Nephron (organoid): Measurements from ENCODE around the gene BHMT2.
A peak's percentile ranks its signal among the peaks of the same experiment; 100 is the strongest.

Experiments used
- H3K27ac Mint-ChIP-seq, 3 experiments: 2 replicates each; pipeline ENCODE4 v1.8.0; 2020; ENCODE audit warnings: mixed read lengths in 3 of 3, mild to moderate bottlenecking in 2 of 3, moderate library complexity in 1 of 3
- H3K27me3 Mint-ChIP-seq: 2 replicates; pipeline ENCODE4 v1.8.0; 2021; ENCODE audit warnings: low read depth, mild to moderate bottlenecking, moderate library complexity, mixed read lengths
- H3K36me3 Mint-ChIP-seq: 2 replicates; pipeline ENCODE4 v1.8.0; 2020; ENCODE audit warnings: low read depth, mixed read lengths
- H3K4me1 Mint-ChIP-seq: 2 replicates; pipeline ENCODE4 v1.8.0; 2020; ENCODE audit warnings: mixed read lengths
- H3K4me3 Mint-ChIP-seq, 3 experiments: 2 replicates each; pipeline ENCODE4 v1.8.0; 2020; ENCODE audit warnings: mild to moderate bottlenecking in 3 of 3, mixed read lengths in 3 of 3, moderate library complexity in 2 of 3
- H3K9me3 Mint-ChIP-seq: 2 replicates; pipeline ENCODE4 v1.8.0; 2020; ENCODE audit warnings: mixed read lengths
- TF ChIP-seq, protein P1 (sequence below), 3 experiments: fragments of 200-600 bp; sonication (generic); IDR thresholded peaks; one replicate each; pipeline ENCODE4 v1.5.0; 2021; ENCODE audit warnings: antibody characterized with exemption in 3 of 3; ENCODE audit not compliant: unreplicated experiment in 3 of 3

The BHMT2 gene

DNA sequence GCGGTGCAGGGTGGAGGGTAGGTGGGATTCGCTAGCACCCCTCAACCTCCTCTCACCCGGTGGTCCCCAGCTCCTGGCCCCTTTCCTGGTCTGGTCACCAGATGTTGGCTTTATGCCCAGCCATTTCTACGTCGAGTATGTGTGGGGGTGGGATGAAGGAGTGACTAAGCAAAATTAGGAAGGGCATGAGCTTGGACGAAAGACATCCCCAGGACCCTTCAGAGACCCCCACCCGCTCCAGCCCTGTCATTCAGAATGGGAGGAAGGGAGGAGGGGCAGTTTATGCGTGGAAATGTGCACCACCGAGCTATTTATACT, 742 bp downstream of the BHMT2 start:
- Mint-ChIP-seq H3K9me3 (peaks cover 13% of the 10 kb centered on the region), H3K36me3 (peaks cover 3% of the 10 kb centered on the region), H3K27me3 (no peaks in the 10 kb centered on the region), H3K4me3 (no peak overlapping the region), H3K27ac (no peak overlapping the region), H3K4me1 (no peaks in the 10 kb centered on the region)
- TF ChIP-seq, protein P1, sequence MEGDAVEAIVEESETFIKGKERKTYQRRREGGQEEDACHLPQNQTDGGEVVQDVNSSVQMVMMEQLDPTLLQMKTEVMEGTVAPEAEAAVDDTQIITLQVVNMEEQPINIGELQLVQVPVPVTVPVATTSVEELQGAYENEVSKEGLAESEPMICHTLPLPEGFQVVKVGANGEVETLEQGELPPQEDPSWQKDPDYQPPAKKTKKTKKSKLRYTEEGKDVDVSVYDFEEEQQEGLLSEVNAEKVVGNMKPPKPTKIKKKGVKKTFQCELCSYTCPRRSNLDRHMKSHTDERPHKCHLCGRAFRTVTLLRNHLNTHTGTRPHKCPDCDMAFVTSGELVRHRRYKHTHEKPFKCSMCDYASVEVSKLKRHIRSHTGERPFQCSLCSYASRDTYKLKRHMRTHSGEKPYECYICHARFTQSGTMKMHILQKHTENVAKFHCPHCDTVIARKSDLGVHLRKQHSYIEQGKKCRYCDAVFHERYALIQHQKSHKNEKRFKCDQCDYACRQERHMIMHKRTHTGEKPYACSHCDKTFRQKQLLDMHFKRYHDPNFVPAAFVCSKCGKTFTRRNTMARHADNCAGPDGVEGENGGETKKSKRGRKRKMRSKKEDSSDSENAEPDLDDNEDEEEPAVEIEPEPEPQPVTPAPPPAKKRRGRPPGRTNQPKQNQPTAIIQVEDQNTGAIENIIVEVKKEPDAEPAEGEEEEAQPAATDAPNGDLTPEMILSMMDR (IDR thresholded peaks at IDR 0.05; ENCODE audit: unreplicated experiment in 3 of 3) = no peak

DNA sequence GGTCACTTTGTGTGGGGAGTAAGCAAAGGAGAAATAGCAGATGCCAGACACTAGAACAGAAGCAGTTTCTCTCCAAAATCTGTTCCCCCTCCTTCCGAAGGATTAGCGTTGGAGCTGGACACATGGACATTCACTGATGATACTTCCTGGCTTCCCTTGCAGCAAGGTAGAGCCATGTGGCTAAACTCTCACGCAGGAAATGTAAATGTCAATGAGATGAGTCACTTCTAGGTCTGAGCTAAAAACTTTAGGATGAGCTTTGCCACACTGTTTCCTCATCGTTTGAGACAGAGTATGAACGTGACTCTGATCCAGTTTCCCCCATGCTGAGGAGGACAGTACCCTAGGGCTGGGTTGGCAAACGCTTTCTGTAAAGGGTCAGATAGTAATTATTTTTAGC, 5.1 kb downstream of the BHMT2 start:
- peaks cover 3% of the 10 kb centered on the region for H3K36me3 Mint-ChIP-seq
- no peak overlapping the region for H3K4me3 Mint-ChIP-seq
- no peaks in the 10 kb centered on the region for H3K4me1 Mint-ChIP-seq
- TF ChIP-seq, protein P1 (IDR thresholded peaks at IDR 0.05; ENCODE audit: unreplicated experiment in 3 of 3) = no peak
- H3K9me3 Mint-ChIP-seq = peaks cover 15% of the 10 kb centered on the region
- no peaks in the 10 kb centered on the region for H3K27me3 Mint-ChIP-seq
- no peak overlapping the region for H3K27ac Mint-ChIP-seq

DNA sequence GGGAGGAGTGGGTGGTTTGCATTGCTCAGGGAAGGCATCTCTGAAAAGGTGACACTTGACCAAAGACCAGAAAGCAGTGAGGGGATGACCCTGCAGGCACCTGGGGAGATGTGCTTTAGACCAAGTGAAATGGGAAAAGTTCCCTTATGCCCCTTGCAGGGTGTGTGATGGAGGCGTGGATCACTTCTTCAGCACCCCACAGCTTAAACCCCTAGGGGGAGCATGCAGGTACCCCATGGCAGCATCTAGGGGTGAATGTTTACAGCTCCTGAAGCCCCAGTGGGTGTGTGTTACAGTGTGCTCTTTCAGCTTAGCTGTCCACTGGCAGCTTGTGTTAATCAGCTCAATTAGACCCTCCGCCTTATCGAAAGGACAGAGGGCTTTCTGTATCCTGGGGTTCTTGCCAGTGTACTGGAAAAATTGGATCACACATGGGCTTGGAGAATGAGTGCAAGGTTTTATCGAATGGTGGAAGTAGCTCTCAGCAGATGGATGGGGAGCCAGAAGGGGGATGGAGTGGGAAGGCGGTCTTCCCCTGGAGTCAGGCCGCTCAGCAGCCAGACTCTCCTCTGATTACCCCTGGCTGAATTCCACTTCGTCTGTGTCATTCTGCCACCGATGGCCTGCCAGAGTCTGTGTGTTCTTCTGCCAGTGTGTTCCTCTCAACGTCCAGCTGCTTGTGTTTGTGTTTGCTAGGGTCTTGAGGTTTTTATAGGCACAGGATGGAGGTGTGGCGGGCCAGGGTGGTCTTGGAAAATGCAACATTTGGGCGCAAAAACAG, 6.3 kb downstream of the BHMT2 start:
- Mint-ChIP-seq H3K27me3 (no peaks in the 10 kb centered on the region), H3K27ac (peak overlapping the region in 1 of 3 experiments; percentile 49), H3K36me3 (peaks cover 3% of the 10 kb centered on the region), H3K4me3 (no peak overlapping the region), H3K9me3 (peaks cover 15% of the 10 kb centered on the region), H3K4me1 (no peaks in the 10 kb centered on the region)
- TF ChIP-seq, protein P1 (IDR thresholded peaks at IDR 0.05; ENCODE audit: unreplicated experiment in 3 of 3) = no peak

DNA sequence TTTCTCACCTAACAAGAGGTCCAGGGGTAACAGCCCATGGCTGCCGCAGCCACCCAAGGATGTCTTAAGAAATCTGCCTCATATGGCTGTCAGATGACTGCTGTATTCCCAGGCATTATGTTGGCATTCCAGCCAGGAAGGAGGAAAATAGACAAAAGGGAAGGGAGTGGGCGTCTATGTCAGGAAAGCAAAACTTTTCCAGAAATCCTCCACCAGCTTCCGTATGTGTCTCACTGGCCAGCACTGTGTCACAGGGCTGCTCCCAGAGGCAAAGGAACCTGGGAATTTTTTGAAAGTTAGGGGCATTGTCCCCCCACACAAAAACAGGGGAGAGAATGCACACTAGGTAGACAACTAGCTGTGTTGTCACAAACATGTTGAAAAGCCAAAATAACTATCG, 7.3 kb downstream of the BHMT2 start:
- peak overlapping the region in 1 of 3 experiments; percentile 18 for H3K27ac Mint-ChIP-seq
- TF ChIP-seq, protein P1 (IDR thresholded peaks at IDR 0.05; ENCODE audit: unreplicated experiment in 3 of 3) = no peak
- H3K4me1 Mint-ChIP-seq = no peaks in the 10 kb centered on the region
- H3K27me3 Mint-ChIP-seq = no peaks in the 10 kb centered on the region
- peaks cover 3% of the 10 kb centered on the region for H3K36me3 Mint-ChIP-seq
- H3K9me3 Mint-ChIP-seq = peaks cover 15% of the 10 kb centered on the region
- no peak overlapping the region for H3K4me3 Mint-ChIP-seq

DNA sequence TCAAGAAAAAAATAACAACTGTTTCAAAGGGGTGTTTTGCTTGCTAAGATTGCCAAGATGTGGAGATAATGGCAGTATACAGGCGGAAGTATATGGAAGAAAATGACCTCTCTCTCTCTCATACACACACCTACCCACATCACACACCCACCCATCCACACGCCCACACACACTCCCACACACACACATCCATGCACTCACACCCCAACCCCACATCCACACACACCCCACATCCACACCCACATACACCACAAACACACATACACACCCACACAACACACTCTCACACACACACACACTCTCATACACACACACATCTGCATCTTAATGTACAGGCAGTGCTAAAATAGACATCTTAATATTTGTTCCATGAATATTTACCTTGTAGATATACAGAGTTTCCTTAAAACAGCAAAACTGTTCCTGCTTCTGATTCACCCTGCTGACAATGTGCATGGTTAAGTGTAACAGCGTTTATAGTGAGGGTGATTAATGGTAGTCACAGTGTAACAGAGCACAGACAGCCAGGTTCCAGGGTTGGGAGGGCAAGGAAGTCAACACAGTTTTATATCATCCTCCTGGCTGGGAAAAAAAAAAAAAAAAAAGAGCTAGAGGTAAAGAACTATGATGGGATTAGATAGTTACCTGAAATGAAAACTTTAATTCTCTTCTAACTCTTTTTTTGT, 8.3 kb downstream of the BHMT2 start:
- Mint-ChIP-seq H3K36me3 (no peaks in the 10 kb centered on the region), H3K27me3 (no peaks in the 10 kb centered on the region), H3K9me3 (peaks cover 12% of the 10 kb centered on the region), H3K4me3 (no peak overlapping the region), H3K4me1 (no peaks in the 10 kb centered on the region), H3K27ac (peak overlapping the region in 1 of 3 experiments; percentile 0)
- TF ChIP-seq, protein P1 (IDR thresholded peaks at IDR 0.05; ENCODE audit: unreplicated experiment in 3 of 3) = no peak
